Measurements from ENCODE around the gene RGS6. TPM values are rescaled to one million over a fixed set of nuclear protein-coding genes. Genes with fewer than 3 reads are reported as not detected.

The RGS6 gene
- total RNA-seq, 4 donors from 2014 or later = 0.50 to 6.5 (median 4.7) TPM

DNA sequence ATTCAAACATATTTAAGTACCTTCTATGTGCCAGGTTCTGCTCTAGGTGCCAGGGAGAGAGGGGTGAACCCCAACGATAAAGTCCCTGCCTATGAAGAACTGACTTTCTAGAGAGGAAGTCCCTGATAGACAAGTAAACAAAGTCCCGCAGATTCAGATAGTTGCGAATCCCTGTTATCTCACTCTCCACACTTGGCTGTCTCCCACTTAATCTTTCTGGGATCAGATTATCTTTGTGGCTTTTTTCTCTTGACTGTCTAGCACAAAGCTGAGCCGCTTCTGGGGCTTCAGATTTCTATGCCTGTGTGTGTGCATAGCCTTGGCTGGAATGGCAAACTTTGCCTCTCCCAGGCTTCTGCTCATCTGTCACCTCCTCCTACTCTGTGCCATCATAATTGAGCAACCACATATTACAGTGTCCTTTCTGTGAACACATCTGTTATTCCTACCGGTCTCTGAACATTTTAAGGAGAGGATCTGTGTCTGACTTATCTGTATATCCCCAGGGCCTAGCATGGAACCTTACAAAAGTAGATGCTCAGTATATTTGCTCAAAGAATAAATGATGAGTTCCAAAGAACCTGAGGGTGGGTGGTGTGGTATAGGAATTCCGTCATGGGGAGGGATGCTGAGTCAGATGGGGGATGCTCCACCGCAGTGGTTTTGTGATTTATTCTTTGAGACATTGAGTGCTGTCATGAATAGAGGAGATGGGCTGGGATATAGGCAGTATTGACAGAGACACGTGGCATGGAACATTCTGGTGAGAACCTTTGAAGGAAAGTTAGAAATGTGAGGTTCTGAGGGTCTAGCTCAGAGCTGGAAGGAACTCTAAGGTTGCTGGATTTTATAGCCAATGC lies 28.5 kb downstream of the RGS6 start:
- no peaks in the 10 kb centered on the region for H3K36me3 ChIP-seq
- H3K4me3 ChIP-seq = no peak overlapping the region
- no peaks in the 10 kb centered on the region for H3K4me1 ChIP-seq
- WGBS, 2 donors (ENCODE audit: low coverage in 1 of 2) = 92 to 96% methylated on average over 4 of the region's 8 CpGs
- H3K27me3 ChIP-seq = no peaks in the 10 kb centered on the region
- TF ChIP-seq, protein P1, sequence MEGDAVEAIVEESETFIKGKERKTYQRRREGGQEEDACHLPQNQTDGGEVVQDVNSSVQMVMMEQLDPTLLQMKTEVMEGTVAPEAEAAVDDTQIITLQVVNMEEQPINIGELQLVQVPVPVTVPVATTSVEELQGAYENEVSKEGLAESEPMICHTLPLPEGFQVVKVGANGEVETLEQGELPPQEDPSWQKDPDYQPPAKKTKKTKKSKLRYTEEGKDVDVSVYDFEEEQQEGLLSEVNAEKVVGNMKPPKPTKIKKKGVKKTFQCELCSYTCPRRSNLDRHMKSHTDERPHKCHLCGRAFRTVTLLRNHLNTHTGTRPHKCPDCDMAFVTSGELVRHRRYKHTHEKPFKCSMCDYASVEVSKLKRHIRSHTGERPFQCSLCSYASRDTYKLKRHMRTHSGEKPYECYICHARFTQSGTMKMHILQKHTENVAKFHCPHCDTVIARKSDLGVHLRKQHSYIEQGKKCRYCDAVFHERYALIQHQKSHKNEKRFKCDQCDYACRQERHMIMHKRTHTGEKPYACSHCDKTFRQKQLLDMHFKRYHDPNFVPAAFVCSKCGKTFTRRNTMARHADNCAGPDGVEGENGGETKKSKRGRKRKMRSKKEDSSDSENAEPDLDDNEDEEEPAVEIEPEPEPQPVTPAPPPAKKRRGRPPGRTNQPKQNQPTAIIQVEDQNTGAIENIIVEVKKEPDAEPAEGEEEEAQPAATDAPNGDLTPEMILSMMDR (IDR thresholded peaks at IDR 0.05) = no peak
- TF ChIP-seq POLR2A (IDR thresholded peaks at IDR 0.05) (no peak), POLR2AphosphoS5 (IDR thresholded peaks at IDR 0.05) (no peak), EP300 (IDR thresholded peaks at IDR 0.05) (no peak)
- H3K27ac ChIP-seq = no peak overlapping the region
- ATAC-seq = no peak
- H3K9me3 ChIP-seq = no peaks in the 10 kb centered on the region

DNA sequence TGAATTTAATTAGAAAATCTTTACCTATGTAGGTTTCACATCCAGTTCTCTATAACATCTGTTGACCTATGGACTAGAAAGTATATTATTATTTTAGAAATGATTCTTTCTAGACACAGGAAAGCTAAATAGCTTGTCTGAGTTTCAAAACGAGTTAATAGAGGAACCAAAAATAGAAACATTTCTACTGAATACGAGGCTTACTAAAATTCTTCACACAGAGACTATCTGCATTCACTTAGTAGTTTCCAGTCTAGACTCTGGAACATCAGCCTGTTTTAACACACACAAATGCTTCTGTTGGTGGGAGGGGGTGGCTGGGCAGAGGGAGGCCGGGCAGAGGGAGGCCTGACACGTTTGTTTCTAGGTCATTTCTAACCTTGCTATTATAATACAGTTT lies 29.7 kb downstream of the RGS6 start:
- TF ChIP-seq, protein P1 (IDR thresholded peaks at IDR 0.05) = no peak
- TF ChIP-seq POLR2A (IDR thresholded peaks at IDR 0.05) (no peak), POLR2AphosphoS5 (IDR thresholded peaks at IDR 0.05) (no peak), EP300 (IDR thresholded peaks at IDR 0.05) (no peak)
- Histone ChIP-seq H3K9me3 (no peaks in the 10 kb centered on the region), H3K4me1 (no peaks in the 10 kb centered on the region), H3K4me3 (no peak overlapping the region), H3K27me3 (no peaks in the 10 kb centered on the region), H3K36me3 (no peaks in the 10 kb centered on the region), H3K27ac (no peak overlapping the region)
- 20 to 28% methylated on average over 4 of the region's 4 CpGs for WGBS, 2 donors (ENCODE audit: low coverage in 1 of 2)
- ATAC-seq = no peak

DNA sequence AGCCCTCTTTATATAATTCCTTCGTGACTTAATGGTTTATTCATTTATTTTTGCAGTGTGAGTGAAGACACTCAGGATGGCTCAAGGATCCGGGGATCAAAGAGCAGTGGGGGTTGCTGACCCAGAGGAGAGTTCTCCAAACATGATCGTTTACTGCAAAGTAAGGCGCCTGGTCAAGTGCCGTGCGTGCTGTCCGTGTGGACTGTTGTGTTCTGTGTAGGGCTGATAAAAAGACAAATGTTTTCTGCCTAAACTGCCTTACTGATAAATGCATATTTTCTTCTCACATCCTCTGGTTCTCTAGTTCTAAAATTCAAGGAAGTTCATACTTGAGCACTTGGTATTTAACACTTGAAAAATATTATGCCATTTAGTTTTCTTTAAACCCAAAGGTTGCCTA lies 32.5 kb downstream of the RGS6 start:
- 69 to 70% methylated on average over 7 of the region's 7 CpGs for WGBS, 2 donors (ENCODE audit: low coverage in 1 of 2)

DNA sequence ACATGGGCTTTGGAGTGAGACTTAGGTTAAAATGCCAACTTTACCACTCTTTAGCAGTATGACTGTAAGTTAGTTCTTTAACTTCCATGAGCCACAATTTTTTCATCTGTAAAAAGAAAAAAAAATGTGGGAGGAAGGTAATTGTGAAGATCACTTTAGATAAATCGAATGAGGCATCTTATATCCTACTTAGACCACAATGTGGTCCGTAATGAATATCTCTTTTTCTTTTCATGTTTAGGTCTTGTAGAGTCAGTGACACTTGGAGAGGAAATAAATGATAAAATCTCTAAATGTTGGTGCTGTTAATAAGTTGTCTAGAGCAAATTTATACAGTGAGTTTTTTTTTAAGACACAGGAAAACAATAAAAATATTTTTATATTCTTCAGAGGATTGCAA lies 34.3 kb downstream of the RGS6 start:
- ATAC-seq = no peak
- TF ChIP-seq, protein P1 (IDR thresholded peaks at IDR 0.05) = no peak
- TF ChIP-seq POLR2AphosphoS5 (IDR thresholded peaks at IDR 0.05) (no peak), POLR2A (IDR thresholded peaks at IDR 0.05) (no peak), EP300 (IDR thresholded peaks at IDR 0.05) (no peak)
- H3K9me3 ChIP-seq = no peaks in the 10 kb centered on the region
- no peaks in the 10 kb centered on the region for H3K4me1 ChIP-seq
- no peak overlapping the region for H3K27ac ChIP-seq
- no peaks in the 10 kb centered on the region for H3K27me3 ChIP-seq
- 81 to 94% methylated on average over 2 of the region's 2 CpGs for WGBS, 2 donors (ENCODE audit: low coverage in 1 of 2)
- H3K36me3 ChIP-seq = no peaks in the 10 kb centered on the region
- H3K4me3 ChIP-seq = no peak overlapping the region

More for the DNA sequence above, 32.5 kb downstream of the RGS6 start:
- H3K36me3 ChIP-seq = no peaks in the 10 kb centered on the region
- no peaks in the 10 kb centered on the region for H3K27me3 ChIP-seq
- H3K4me3 ChIP-seq = no peak overlapping the region
- no peak overlapping the region for H3K27ac ChIP-seq
- H3K9me3 ChIP-seq = no peaks in the 10 kb centered on the region
- no peaks in the 10 kb centered on the region for H3K4me1 ChIP-seq
- TF ChIP-seq, protein P1 (IDR thresholded peaks at IDR 0.05) = no peak
- no peak for TF ChIP-seq POLR2AphosphoS5 (IDR thresholded peaks at IDR 0.05)
- no peak for TF ChIP-seq EP300 (IDR thresholded peaks at IDR 0.05)
- TF ChIP-seq POLR2A (IDR thresholded peaks at IDR 0.05) = no peak
- no peak for ATAC-seq

DNA sequence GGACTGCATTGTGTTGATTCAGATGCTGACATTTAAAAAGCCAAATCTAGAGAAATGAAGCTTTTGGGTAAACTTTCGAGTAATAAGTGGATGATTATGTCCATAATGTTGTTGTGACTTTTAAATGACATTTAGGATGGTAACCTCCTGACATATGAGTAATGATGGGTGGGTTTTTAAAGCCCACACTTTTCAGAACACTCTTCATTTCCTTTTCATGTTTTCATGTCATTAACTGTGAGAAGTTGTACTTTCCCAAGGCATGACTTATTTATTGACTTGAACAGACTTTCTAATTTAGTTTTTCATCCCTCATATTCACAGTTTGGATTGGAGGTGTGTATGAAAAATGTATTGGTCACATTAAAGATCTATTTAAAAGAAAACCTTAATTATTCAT lies 35.5 kb downstream of the RGS6 start:
- Histone ChIP-seq H3K4me1 (no peaks in the 10 kb centered on the region), H3K27me3 (no peaks in the 10 kb centered on the region), H3K27ac (no peak overlapping the region), H3K4me3 (no peak overlapping the region), H3K36me3 (no peaks in the 10 kb centered on the region), H3K9me3 (no peaks in the 10 kb centered on the region)
- TF ChIP-seq EP300 (IDR thresholded peaks at IDR 0.05) (no peak), POLR2AphosphoS5 (IDR thresholded peaks at IDR 0.05) (no peak), POLR2A (IDR thresholded peaks at IDR 0.05) (no peak)
- TF ChIP-seq, protein P1 (IDR thresholded peaks at IDR 0.05) = no peak
- 63 to 75% methylated on average over 1 of the region's 1 CpG for WGBS, 2 donors (ENCODE audit: low coverage in 1 of 2)
- ATAC-seq = no peak
